Measurements from ENCODE around the gene PHLDA3. TPM values are rescaled to one million over a fixed set of nuclear protein-coding genes. Genes with fewer than 3 reads are reported as not detected.

The PHLDA3 gene
- total and polyA plus RNA-seq, 2 of the 4 experiments (the other 2 are of a cell fraction) = 41.6 to 102 TPM

DNA sequence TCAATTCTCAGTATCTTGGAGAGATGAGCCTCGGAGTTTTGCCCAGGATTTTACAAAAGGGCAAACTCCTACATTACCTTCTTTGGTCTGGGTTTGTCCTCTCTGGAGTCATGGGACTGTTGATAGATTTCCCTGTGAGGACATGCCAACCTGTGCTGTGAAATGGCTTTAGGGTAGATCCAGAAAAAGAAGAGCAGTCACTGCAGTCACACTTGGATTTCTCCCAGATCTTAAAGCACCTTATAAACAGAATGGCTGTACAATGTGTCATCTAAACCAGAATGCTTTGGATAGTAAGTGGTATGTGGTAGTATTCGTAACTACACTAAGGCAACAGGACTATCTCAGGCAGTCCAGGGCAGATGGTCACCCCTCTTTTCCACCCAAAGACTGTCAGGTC lies 39.8 kb upstream of the PHLDA3 start:
- Histone ChIP-seq H3K4me1 (ENCODE audit: control insufficient read depth, insufficient read depth, low read length) (peaks cover 28% of the 10 kb centered on the region), H4K91ac (ENCODE audit: insufficient read depth, low read depth, low read length) (peak overlapping the region; percentile 63), H2AK9ac (replicated peaks; ENCODE audit: low read depth, low read length, poor library complexity) (no peak overlapping the region), H4K20me1 (ENCODE audit: insufficient read depth, low read length) (peaks cover 14% of the 10 kb centered on the region), H3K4ac (ENCODE audit: low read depth, low read length) (peak overlapping the region; percentile 74), H2BK5ac (ENCODE audit: low read depth, low read length, poor library complexity, severe bottlenecking) (peak overlapping the region; percentile 94), H3K79me1 (ENCODE audit: low read depth in 1 of 2, low read length in 2 of 2) (peaks cover 7 to 26% of the 10 kb centered on the region in 2 experiments; a peak in 2 of 4 replicates), H3K9ac (ENCODE audit: low read depth, low read length) (peak overlapping the region; percentile 2; the same call in 1 of the 2 replicates), H3K4me2 (ENCODE audit: low read depth, low read length) (peak overlapping the region; percentile 43; the same call in 1 of the 2 replicates), H4K5ac (ENCODE audit: low read depth, low read length) (peak overlapping the region; percentile 52; the same call in 1 of the 2 replicates), H2AFZ (replicated peaks; ENCODE audit: low read length, poor library complexity) (no peak overlapping the region), H3K18ac (ENCODE audit: low read depth, low read length) (peak overlapping the region; percentile 46; the same call in 1 of the 2 replicates), H3K56ac (ENCODE audit: extremely low read depth, insufficient read depth, low read length) (peak overlapping the region; percentile 24; the same call in 1 of the 2 replicates), H3K9me1 (ENCODE audit: insufficient read depth, low read length) (peaks cover 19% of the 10 kb centered on the region), H3K27me3 (ENCODE audit: control insufficient read depth, insufficient read depth, low read length) (no peaks in the 10 kb centered on the region), H3K23ac (ENCODE audit: low read depth, low read length) (peak overlapping the region; percentile 51), H3K14ac (replicated peaks; ENCODE audit: low read depth, low read length) (peak overlapping the region; percentile 82), H3K36me3 (ENCODE audit: control insufficient read depth, insufficient read depth, low read length) (peaks cover 2% of the 10 kb centered on the region; the same call in 1 of the 2 replicates), H2BK120ac (ENCODE audit: low read depth, low read length) (peak overlapping the region; percentile 56), H2BK15ac (ENCODE audit: low read depth, low read length) (peak overlapping the region; percentile 64; the same call in 2 of the 3 replicates), H3K27ac (ENCODE audit: insufficient read depth, low read length) (peak overlapping the region; percentile 52; the same call in 1 of the 2 replicates), H2BK20ac (ENCODE audit: low read depth, low read length) (peak overlapping the region; percentile 87), H2AK5ac (ENCODE audit: low read depth, low read length) (peak overlapping the region; percentile 79), H3K4me3 (ENCODE audit: insufficient read depth, low read depth, low read length) (no peak overlapping the region), H4K8ac (ENCODE audit: low read depth in 2 of 2, low read length in 2 of 2) (peak overlapping the region; percentile 1 to 53; a peak in 2 of 4 replicates), H3K9me3 (ENCODE audit: control insufficient read depth, insufficient read depth, low read length) (no peaks in the 10 kb centered on the region)
- ATAC-seq (ENCODE audit: low read depth) (peak; percentile 25), DNase-seq (peak; percentile 81)
- dilution Hi-C loops (cut with HindIII; ENCODE audit: low sequenced_read_pairs, unreplicated experiment) (no loop called here), in situ Hi-C loops (cut with MboI; ENCODE audit: low sequenced_read_pairs) (no loop called here), intact Hi-C loops (cut with micrococcal nuclease) (loop anchor here (5.0 kb wide), 1 partner anchor 42 kb away; the partner anchor contains the start of gene PHLDA3)
- POLR2A ChIA-PET (ENCODE audit: unreplicated experiment) = interaction anchor here (2.3 kb wide), 1 partner anchor 40 kb away, joined by 7 read pairs; the partner anchor contains the start of gene PHLDA3
- TF ChIP-seq NFE2L2 (IDR thresholded peaks at IDR 0.05; ENCODE audit: low read depth, low read length) (no peak), MAZ (IDR thresholded peaks at IDR 0.05; ENCODE audit: borderline replicate concordance, low read depth, low read length) (no peak), FOS (IDR thresholded peaks at IDR 0.05; ENCODE audit: low read depth, low read length) (peak; percentile 55; the same call in 1 of the 2 replicates), CHD1 (IDR thresholded peaks at IDR 0.05; ENCODE audit: low read depth, low read length) (no peak), SMC3 (IDR thresholded peaks at IDR 0.05; ENCODE audit: low read depth, low read length) (no peak), POLR2A (IDR thresholded peaks at IDR 0.05; ENCODE audit: low read depth, low read length) (no peak), RAD21 (IDR thresholded peaks at IDR 0.05; ENCODE audit: low read length) (no peak), MAFK (IDR thresholded peaks at IDR 0.05; ENCODE audit: low read depth, low read length) (no peak)
- TF ChIP-seq, protein P1, sequence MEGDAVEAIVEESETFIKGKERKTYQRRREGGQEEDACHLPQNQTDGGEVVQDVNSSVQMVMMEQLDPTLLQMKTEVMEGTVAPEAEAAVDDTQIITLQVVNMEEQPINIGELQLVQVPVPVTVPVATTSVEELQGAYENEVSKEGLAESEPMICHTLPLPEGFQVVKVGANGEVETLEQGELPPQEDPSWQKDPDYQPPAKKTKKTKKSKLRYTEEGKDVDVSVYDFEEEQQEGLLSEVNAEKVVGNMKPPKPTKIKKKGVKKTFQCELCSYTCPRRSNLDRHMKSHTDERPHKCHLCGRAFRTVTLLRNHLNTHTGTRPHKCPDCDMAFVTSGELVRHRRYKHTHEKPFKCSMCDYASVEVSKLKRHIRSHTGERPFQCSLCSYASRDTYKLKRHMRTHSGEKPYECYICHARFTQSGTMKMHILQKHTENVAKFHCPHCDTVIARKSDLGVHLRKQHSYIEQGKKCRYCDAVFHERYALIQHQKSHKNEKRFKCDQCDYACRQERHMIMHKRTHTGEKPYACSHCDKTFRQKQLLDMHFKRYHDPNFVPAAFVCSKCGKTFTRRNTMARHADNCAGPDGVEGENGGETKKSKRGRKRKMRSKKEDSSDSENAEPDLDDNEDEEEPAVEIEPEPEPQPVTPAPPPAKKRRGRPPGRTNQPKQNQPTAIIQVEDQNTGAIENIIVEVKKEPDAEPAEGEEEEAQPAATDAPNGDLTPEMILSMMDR (conservative IDR thresholded peaks at IDR 0.05; ENCODE audit: low read depth, low read length) = no peak
- CTCF ChIA-PET = no interaction called here
- WGBS, 2 experiments (ENCODE audit: extremely low coverage in 2 of 2, insufficient read length in 1 of 2) = no CpG with 5 or more reads among the region's 2 CpGs
- no TSS peak for BruUV-seq (replicated peaks)
